Dermis microvascular lymphatic vessel endothelial cell (primary cell): ENCODE data around the gene TMEM198. TPM values are rescaled to one million over a fixed set of nuclear protein-coding genes. Genes with fewer than 3 reads are reported as not detected.

ENCODE experiments used
- DNase-seq, 2 donors: peaks; one replicate each; pipeline versions ENCODE4 v3.0.0 to v3.0.0-alpha.2; 2010; ENCODE audit warnings: low read depth in 2 of 2
- total RNA-seq: library from RNA; depleted of rRNA; stranded (reverse); fragments of >200 nt; gene quantifications from 2 replicates; pipeline ENCODE4 v1.2.1, GENCODE V29; 2014

The TMEM198 gene
- total RNA-seq, 1 donor from 2014 or later = not detected

DNA sequence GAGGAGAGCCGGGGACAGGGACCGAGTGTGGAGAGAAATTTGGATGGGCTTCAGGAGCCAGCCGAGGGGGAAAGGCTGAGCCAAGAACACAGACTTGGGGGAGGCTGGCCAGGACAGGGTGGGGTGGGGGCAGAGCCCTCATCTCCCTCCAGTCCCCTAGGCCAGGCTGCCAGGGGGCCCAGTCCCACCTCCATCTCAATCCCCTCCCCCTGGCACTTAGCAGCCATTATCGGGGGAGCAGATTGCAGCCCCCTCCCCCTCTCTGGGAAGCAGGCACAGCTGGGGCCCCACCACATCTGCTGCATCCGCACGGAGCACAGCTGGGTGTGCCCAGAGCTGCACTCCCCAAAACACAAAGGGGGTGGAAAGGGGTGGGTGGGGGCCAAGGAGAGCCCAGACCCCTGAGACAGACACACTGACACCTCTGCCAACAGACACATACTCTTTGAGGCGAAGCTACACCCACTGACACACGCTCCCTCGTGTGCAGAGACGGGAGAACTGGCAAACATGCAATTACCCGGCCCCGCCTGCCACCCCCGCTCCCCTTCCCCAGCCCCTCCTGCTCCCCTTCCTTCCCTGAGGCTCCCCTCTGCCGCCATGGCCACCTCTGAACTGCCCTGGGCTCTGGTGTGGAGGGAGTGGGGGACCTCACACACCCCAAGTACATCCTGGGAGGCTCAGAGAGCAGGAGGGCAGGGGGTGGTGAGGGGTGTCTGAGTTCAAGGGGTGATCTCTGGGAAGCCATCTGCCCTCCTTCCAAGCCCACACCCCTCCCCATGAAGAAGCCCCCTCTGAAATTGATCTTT lies 34.7 kb upstream of the TMEM198 start:
- no peak for DNase-seq

DNA sequence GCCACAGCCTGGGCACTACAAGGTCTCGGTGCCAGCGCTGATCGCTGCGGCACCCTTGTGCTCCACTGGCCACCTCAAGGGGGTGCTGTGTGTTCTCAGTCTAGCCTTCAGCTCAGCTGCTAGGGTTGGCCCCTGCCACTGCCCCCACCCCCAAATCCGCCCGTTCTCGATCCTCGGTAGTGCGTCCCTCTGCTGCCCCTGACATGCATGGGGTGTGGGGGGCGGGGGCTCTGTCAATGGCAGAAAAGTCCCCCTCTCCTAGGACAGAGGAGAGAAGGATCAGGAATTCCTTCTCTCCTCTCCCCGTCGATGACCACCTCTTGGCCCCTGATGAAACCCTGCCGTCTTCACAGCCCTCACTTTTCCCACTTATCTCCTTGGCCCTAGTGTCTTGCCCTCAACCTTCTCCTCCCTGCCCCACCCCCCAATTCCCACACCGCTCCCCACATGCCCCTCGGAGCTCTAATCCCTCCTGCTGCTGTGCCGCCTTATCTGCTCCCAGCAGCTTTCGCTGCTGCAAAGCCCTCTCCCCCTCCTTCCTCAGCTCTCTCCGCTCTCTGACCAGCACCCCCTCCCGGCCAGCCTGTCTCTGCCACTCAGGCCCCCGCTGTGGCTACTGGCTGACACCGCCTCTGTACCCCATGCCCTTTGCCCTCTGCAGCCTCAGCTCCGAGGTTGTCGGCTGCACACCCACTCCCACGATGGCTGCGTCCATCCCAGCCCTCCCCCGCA lies 33.9 kb upstream of the TMEM198 start:
- DNase-seq = peak; percentile 4 to 52

DNA sequence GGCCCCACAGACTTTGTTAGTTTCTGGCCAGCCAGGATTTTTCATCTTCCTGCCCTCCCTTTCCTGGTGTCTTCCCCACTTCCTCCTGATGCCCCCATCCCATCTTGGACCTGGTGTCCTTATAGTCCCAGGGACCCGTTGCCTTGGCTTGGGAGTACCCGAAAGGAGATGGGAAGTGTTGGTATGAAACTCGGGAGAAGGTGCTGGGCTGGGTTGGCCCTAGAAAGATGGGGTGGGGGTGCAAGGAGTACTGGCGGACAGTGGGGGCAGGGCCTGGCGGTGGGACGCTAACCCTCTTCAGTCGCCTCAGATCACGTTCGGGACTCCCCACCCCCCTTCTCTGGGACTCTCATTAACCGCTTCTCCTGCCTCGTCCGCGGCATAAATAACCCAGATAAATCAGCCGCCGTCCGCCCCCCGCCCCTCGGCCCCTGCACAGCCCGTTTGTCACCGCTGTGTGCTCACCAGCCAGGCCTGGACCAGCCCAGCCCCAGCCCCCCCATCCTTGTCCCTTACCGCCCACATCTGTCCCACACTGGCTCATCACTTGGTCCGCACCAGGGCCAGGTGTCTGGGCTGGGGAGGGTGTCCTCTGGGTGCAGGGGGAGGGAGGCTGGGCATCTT lies 33.2 kb upstream of the TMEM198 start:
- no peak for DNase-seq

GRCh38 chr2:219511547-219512325 lies 32.1 kb upstream of the TMEM198 start:
- DNase-seq = no peak

GRCh38 chr2:219512524-219513216 lies 31.2 kb upstream of the TMEM198 start:
- no peak for DNase-seq

GRCh38 chr2:219513787-219514186 lies 30.0 kb upstream of the TMEM198 start:
- no peak for DNase-seq

- no peak for DNase-seq
Measured at GRCh38 chr2:219514196-219514761, 29.5 kb upstream of the TMEM198 start, which contains the start of gene ASIC4. ASIC4 (plus strand) TSS chr2:219514482; CDS start chr2:219514725, 243 bp downstream.

DNA sequence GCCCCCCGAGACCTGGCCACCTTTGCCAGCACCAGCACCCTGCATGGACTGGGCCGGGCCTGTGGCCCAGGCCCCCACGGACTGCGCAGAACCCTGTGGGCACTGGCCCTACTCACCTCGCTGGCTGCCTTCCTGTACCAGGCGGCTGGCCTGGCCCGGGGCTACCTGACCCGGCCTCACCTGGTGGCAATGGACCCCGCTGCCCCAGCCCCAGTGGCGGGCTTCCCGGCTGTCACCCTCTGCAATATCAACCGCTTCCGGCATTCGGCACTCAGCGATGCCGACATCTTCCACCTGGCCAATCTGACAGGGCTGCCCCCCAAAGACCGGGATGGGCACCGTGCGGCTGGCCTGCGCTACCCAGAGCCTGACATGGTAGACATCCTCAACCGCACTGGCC lies 29.0 kb upstream of the TMEM198 start:
- no peak for DNase-seq

DNA sequence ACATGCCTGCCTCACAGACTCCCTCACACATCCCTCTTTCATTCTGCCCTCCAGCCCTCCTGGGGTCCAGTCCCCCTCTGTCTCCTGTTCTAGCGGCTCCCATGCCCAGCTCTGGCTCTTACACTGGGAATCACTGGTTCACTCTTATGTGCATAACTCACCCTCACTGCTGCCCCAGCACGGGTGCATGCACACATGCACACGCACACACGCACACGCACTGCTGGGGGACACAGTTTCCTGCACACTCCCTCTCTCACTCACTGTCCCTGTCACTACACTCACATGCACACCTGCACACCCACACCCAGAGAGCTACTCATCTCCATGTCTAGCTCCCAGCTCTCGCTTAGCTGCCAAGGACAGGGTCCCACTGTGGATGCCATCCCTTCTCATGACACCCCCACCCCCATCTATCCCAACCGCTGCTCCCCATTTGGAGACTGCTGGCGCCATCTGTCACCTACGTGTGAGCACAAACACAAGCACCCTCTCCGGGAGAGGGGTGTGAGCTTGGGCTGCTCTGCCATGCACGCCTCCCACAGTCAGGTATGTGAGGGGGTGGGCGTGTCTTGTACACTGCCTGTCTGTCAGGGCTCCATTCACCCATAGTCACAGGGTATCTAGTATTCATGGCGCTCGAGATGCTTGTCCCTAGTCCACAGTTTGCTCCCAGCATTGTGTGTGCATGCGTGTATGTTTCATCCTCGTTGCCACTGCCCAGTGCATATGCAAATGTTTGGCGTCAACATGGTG lies 27.8 kb upstream of the TMEM198 start:
- DNase-seq = no peak

DNA sequence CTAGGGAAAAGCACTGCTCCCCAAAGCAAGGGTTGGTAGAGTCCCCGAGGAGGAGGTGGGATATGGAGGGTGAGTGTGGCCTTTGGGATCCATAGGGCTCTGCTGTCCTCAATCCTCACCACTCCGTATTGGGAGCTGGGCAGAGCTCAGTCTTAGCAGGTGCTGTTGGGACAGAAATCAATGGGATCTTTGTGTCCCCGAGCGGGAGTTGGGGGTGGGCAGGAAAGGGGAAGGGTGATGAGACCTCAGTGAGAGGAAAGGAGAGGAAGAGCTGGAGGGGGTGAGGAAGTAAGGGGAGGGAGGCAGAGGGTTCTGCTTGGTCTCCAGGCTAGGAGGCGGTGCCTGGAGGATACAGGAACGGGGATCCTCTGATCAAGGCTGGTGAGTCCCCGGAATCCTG lies 26.9 kb upstream of the TMEM198 start:
- DNase-seq = no peak

DNA sequence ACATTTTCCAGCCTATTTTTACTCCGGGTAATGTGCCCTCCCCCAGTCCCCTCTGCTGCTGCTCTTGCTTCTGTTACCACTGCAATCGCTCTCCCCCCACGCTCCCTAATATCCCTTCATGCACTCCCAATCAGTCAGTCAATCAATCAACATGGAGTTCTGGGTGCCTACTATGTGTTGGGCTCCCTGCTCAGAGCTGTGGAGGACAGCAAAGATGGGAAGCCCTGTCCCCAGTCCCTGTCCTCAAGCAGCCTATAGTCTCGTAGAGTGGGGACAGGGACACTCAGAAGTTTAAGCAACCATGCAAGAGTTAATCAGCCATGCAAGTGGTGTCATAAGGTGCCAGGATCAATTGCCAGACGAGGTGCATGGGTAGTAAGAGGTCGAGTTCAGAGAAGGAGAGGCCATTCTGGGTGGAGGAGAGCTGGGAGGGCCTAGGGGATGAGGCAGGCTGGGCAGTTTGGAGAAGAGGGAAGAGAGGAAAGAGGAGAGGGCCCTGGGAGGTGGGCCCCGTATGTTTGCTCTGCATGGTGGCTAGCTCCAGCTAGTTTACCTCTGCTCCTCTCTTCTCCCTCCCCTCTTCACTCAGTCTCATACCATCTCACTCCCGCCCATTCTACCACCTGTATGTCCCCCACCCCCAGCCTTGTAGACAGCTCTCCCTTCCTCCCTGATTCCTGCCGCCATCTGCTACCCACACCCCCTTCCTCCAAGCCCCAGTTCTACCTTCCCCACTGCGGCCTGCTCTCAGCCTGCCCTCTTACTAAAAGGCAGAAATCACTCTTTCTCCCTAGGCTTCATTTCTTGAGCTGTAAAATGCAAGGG lies 25.7 kb upstream of the TMEM198 start:
- DNase-seq = no peak

GRCh38 chr2:219519526-219519916 lies 24.3 kb upstream of the TMEM198 start:
- no peak for DNase-seq

GRCh38 chr2:219520079-219520478 lies 23.7 kb upstream of the TMEM198 start:
- DNase-seq = no peak

- DNase-seq = no peak
Measured at GRCh38 chr2:219521066-219521880, 22.6 kb upstream of the TMEM198 start.

DNA sequence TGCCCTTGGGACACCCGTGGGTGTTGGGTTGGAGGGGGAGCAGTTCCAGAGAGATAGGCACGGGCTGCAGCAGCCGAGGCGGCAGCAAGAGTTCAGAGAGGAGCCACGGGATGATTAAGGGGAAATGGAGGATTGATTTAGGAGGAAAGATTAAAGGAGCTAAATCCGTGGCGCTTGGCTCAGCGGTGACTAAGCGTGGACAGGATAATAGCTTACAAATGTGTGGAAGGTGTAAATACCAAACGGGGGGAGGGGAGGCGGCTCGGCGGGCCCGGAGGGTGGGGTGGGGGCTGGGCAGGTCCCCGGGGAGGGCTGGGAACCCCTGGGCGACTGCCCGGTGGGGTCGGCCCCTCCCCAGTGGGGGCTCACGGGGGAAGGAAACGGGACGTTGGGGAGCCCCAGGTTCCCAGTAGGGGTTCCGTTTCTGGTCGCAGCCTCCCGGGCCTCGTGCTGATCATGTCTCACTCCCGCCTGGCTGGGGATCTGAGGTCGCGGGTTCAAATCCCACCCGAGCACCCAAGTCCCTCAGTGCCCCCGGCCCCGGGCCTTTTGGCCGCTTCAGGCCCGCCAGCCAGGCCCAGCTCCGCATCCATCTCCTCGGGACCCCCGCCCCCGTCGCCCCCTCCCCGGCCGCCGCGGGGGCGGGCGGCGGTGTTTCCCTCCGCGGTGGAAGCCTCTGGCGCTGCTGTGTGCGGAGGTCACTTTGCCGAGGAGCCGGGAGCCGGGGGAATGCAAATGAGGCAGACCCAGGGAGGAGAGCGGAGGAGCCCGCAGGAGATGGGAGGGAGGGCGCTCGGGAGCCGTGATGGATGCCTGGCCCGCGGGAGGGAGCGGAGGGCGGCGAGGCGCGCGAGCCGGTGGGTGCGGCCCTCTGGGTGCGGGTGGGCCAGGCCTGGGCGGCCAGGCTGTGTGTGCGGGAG lies 21.5 kb upstream of the TMEM198 start:
- peak in 1 of 2 donors; percentile 17 for DNase-seq

DNA sequence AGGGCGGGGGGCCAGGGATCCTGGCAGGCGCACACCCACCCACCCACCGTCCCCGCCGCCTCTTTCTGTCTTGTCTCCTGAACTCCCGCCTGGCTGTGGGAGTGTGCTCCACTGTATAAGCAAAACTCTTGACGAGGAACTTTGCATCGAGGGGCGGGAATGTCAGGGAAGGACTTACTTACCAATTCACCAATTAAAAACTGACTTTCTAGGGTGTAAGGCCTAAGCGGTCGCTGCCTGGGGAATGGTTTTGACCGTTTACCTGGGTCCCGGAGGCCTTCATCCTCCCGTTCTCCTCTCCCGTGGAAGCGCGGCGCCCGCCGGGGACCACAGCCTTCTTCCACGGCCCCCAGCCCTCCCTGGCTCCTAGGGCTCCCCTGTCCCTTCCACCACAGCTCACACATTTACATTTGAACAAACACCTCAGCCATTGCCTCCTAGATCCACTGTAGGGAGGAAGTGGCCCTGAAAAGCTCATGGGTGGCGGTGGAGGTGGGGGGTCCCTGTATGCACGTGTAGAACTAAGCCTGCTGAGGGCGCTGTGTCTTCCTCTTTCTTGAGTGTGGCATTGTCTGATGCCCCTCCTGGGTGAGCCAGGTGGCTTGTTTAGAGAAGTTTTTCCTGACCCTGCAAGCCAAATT lies 20.7 kb upstream of the TMEM198 start:
- no peak for DNase-seq

- DNase-seq = no peak
Measured at GRCh38 chr2:219524817-219525216, 19.0 kb upstream of the TMEM198 start.
